DND-41 (cell line): ENCODE measurements around the gene OR2AE1.
"Not testable (repeated sequence)": the region's sequence is repeated elsewhere in the genome, so short reads cannot be mapped to it uniquely, and the experiment has no call there.

Experiments
- ATAC-seq: fragments of 200-7000 bp; cut with Tn5 transposase; 3 replicates; pipeline ENCODE4 v1.9.1; 2021; ENCODE audit warnings: low read depth; ENCODE audit not compliant: insufficient read depth
- DNase-seq: peaks from one replicate; pipeline ENCODE4 v3.0.0-alpha.2; 2020
- H2AFZ ChIP-seq: 2 replicates; pipeline ENCODE4 v1.6.0; 2012; ENCODE audit warnings: low read depth, low read length
- H3K27ac ChIP-seq: 2 replicates; pipeline ENCODE4 v1.5.1; 2012; ENCODE audit warnings: low read length, inconsistent platforms
- H3K27me3 ChIP-seq: fragments of 200-600 bp; sonication (generic); 2 replicates; pipeline ENCODE4 v1.6.0; 2012; ENCODE audit warnings: low read length, mild to moderate bottlenecking, inconsistent platforms; ENCODE audit not compliant: insufficient read depth, poor library complexity
- H3K36me3 ChIP-seq: 2 replicates; pipeline ENCODE4 v1.5.1; 2012; ENCODE audit warnings: low read length, inconsistent platforms; ENCODE audit not compliant: insufficient read depth
- H3K4me1 ChIP-seq: 2 replicates; pipeline ENCODE4 v1.5.1; 2012; ENCODE audit warnings: mild to moderate bottlenecking, low read length; ENCODE audit not compliant: insufficient read depth
- H3K4me2 ChIP-seq: 2 replicates; pipeline ENCODE4 v1.6.0; 2012; ENCODE audit warnings: mild to moderate bottlenecking, moderate library complexity, low read length, inconsistent platforms; ENCODE audit not compliant: insufficient read depth
- H3K4me3 ChIP-seq, 2 experiments: fragments of 200-600 bp in 1 of 2; shearing (Covaris generic) in 1 of 2; 2 replicates each; pipeline ENCODE4 v1.5.1; 2012 to 2016; ENCODE audit warnings: inconsistent platforms in 2 of 2, low read length in 2 of 2, mild to moderate bottlenecking in 2 of 2, low read depth in 1 of 2, moderate library complexity in 1 of 2
- H3K79me2 ChIP-seq: 2 replicates; pipeline ENCODE4 v1.6.0; 2012; ENCODE audit warnings: low read length, inconsistent platforms; ENCODE audit not compliant: insufficient read depth
- H3K9ac ChIP-seq: 2 replicates; pipeline ENCODE4 v1.6.0; 2012; ENCODE audit warnings: low read depth, mild to moderate bottlenecking, inconsistent platforms, low read length, moderate library complexity
- H3K9me3 ChIP-seq: 2 replicates; pipeline ENCODE4 v1.5.1; 2012; ENCODE audit warnings: low read length, moderate library complexity, mild to moderate bottlenecking, inconsistent platforms; ENCODE audit not compliant: insufficient read depth, severe bottlenecking
- H4K20me1 ChIP-seq: 2 replicates; pipeline ENCODE4 v1.6.0; 2012; ENCODE audit warnings: low read length; ENCODE audit not compliant: insufficient read depth
- EZH2 ChIP-seq: IDR thresholded peaks from 3 replicates; pipeline ENCODE4 v1.6.1; 2012; ENCODE audit warnings: borderline replicate concordance, low read depth, mild to moderate bottlenecking, moderate library complexity, low read length, inconsistent platforms; ENCODE audit not compliant: severe bottlenecking
- TF ChIP-seq, protein P1 (sequence below): IDR thresholded peaks from 2 replicates; pipeline ENCODE4 v1.5.1; 2012; ENCODE audit warnings: borderline replicate concordance, low read length, moderate library complexity, mild to moderate bottlenecking; ENCODE audit not compliant: poor library complexity, severe bottlenecking; ENCODE audit errors: extremely low read depth

The OR2AE1 gene

DNA sequence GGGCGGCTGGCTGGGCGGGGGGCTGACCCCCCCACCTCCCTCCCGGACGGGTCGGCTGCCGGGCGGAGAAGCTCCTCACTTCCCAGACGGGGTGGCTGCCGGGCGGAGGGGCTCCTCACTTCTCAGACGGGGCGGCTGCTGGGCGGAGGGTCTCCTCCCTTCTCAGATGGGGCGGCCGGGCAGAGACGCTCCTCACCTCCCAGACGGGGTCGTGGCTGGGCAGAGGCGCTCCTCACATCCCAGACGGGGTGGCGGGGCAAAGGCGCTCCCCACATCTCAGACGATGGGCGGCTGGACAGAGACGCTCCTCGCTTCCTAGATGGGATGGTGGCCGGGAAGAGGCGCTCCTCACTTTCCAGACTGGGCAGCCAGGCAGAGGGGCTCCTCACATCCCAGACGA, 11.5 kb upstream of the OR2AE1 start:
- not testable (repeated sequence) for H2AFZ ChIP-seq, H3K4me3 ChIP-seq, ATAC-seq, H3K79me2 ChIP-seq, H3K27me3 ChIP-seq, H3K9ac ChIP-seq, H3K27ac ChIP-seq, H3K4me1 ChIP-seq, DNase-seq, H3K4me2 ChIP-seq, H4K20me1 ChIP-seq, H3K9me3 ChIP-seq
- H3K36me3 ChIP-seq: peaks cover 23% of the 10 kb centered on the region

DNA sequence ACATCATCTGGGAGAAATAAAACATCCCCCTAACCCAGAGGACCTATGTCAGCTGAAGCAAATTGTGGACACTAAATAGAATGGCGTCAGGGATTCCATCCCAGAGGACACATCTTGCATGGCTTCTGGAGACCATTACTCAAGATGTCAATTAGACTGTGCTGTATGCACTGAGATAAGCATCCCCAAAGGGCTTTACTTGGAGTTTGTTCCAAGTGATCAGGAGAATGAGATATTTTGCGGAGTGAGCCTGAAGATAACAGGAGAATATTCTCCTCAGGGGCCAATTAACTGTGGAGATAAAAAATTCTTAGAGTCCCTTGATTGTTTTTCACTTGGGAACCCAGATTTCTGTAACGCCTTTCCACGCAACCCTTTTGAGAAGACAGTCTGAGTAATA, 4.5 kb upstream of the OR2AE1 start:
- Histone ChIP-seq H3K4me2 (no peak overlapping the region), H4K20me1 (no peaks in the 10 kb centered on the region), H3K27ac (no peak overlapping the region), H3K27me3 (no peaks in the 10 kb centered on the region), H3K79me2 (no peaks in the 10 kb centered on the region), H3K9ac (no peak overlapping the region), H3K9me3 (no peaks in the 10 kb centered on the region), H3K4me1 (no peaks in the 10 kb centered on the region), H3K36me3 (no peaks in the 10 kb centered on the region), H2AFZ (no peak overlapping the region), H3K4me3 (no peak overlapping the region)
- DNase-seq (no peak), ATAC-seq (no peak)
- no peak for TF ChIP-seq EZH2
- TF ChIP-seq, protein P1, sequence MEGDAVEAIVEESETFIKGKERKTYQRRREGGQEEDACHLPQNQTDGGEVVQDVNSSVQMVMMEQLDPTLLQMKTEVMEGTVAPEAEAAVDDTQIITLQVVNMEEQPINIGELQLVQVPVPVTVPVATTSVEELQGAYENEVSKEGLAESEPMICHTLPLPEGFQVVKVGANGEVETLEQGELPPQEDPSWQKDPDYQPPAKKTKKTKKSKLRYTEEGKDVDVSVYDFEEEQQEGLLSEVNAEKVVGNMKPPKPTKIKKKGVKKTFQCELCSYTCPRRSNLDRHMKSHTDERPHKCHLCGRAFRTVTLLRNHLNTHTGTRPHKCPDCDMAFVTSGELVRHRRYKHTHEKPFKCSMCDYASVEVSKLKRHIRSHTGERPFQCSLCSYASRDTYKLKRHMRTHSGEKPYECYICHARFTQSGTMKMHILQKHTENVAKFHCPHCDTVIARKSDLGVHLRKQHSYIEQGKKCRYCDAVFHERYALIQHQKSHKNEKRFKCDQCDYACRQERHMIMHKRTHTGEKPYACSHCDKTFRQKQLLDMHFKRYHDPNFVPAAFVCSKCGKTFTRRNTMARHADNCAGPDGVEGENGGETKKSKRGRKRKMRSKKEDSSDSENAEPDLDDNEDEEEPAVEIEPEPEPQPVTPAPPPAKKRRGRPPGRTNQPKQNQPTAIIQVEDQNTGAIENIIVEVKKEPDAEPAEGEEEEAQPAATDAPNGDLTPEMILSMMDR: no peak

DNA sequence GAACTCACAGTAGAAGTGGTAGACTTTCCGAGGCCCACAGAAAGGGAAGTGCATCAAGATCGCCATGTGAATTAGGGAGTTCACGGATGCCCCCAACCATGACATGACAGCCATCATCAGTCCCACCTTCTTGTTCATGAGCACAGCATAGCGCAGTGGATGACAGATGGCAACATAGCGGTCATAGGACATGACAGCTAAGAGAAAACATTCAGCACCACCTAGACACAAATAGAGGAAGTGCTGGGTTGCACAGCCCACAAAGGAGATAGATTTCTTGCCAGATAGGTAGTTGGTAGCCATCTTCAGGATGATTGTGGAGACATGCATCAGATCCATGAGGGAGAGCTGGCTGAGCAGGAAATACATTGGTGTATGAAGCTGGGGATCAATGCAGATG, 342 bp downstream of the OR2AE1 start:
- Histone ChIP-seq H3K4me1 (no peaks in the 10 kb centered on the region), H2AFZ (no peak overlapping the region), H3K36me3 (no peaks in the 10 kb centered on the region), H3K27ac (no peak overlapping the region), H3K79me2 (no peaks in the 10 kb centered on the region), H3K4me2 (no peak overlapping the region), H3K27me3 (no peaks in the 10 kb centered on the region), H3K9ac (no peak overlapping the region), H3K9me3 (no peaks in the 10 kb centered on the region), H4K20me1 (no peaks in the 10 kb centered on the region), H3K4me3 (no peak overlapping the region)
- TF ChIP-seq EZH2: no peak
- TF ChIP-seq, protein P1: peak; percentile 26
- ATAC-seq (no peak), DNase-seq (no peak)

DNA sequence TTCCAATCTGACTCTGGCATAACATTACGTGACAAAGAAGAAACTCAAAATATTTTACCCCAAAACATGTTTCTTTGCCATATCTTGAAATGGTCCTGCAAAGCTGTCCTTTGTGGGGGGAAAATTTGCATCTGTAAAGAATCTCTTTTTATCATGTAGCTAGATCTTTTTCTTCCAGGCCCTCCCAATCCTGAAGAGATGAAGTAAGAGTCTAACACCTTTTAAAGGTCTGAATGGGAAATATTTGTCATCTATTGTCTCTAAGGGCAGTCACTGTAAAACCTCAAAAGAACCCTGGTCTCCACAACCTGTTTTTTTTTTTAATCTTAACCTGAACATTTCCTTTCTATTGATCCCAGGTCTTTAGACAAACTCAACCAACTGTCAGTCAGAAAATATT, 8.6 kb downstream of the OR2AE1 start:
- Histone ChIP-seq H3K27me3 (peaks cover 2% of the 10 kb centered on the region), H3K9ac (no peak overlapping the region), H3K36me3 (no peaks in the 10 kb centered on the region), H4K20me1 (no peaks in the 10 kb centered on the region), H3K4me2 (no peak overlapping the region), H3K27ac (no peak overlapping the region), H3K4me1 (no peaks in the 10 kb centered on the region), H3K79me2 (no peaks in the 10 kb centered on the region), H2AFZ (no peak overlapping the region), H3K9me3 (peaks cover 6% of the 10 kb centered on the region), H3K4me3 (no peak overlapping the region)
- TF ChIP-seq EZH2: no peak
- TF ChIP-seq, protein P1: no peak
- ATAC-seq (no peak), DNase-seq (no peak)

DNA sequence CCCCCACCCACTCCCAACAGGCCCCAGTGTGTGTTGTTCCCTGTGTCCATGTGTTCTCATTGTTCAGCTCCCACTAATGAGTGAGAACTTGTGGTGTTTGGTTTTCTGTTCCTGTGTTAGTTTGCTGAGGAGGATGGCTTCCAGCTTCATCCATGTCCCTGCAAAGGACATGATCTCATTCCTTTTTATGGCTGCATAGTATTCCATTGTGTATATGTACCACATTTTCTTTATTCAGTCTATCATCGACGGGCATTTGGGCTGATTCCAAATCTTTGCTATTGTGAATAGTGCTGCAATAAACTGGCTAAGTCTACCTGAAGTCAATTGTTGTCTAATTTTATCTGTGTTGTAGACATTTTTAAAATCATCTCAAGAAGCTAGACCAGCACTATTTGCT, 9.4 kb downstream of the OR2AE1 start:
- not testable (repeated sequence) for H3K27ac ChIP-seq, H3K27me3 ChIP-seq, H3K79me2 ChIP-seq, H3K36me3 ChIP-seq, H3K4me2 ChIP-seq, DNase-seq, ATAC-seq, H3K9me3 ChIP-seq, H3K4me1 ChIP-seq, H4K20me1 ChIP-seq, H3K9ac ChIP-seq, H3K4me3 ChIP-seq, H2AFZ ChIP-seq
